B cell (primary cell): Measurements from ENCODE around the gene HOPX.

Experiments
- CTCF ChIP-seq: fragments of 200-600 bp; IDR thresholded peaks from one replicate; pipeline ENCODE4 v1.8.0; 2022; ENCODE audit warnings: antibody characterized with exemption, mild to moderate bottlenecking
- EZH2 ChIP-seq: IDR thresholded peaks from 2 replicates; pipeline ENCODE4 v1.6.1; 2012; ENCODE audit warnings: borderline replicate concordance, low read depth, mild to moderate bottlenecking, moderate library complexity, low read length; ENCODE audit not compliant: insufficient read depth, poor library complexity, severe bottlenecking

- TF ChIP-seq CTCF (no peak), EZH2 (no peak)
Observed at GRCh38 chr4:56637791-56638190, 43.3 kb downstream of the HOPX start.
